K562 (cell line): ENCODE data around the gene SERTAD1. TPM values are rescaled to one million over a fixed set of nuclear protein-coding genes. Genes with fewer than 3 reads are reported as not detected.

ENCODE experiments used
- BHLHE40 ChIP-seq: IDR thresholded peaks from 2 replicates; pipeline ENCODE4 v1.6.1; 2011; ENCODE audit warnings: low read length, improper control_type of control experiment
- ELF2 ChIP-seq: fragments of 250-450 bp; sonication (Bioruptor Pico); IDR thresholded peaks from 2 replicates; pipeline ENCODE4 v1.5.0; 2021; ENCODE audit warnings: mild to moderate bottlenecking
- GABPB1 ChIP-seq: sonication (generic); formaldehyde crosslinking; IDR thresholded peaks from 2 replicates; pipeline ENCODE4 v1.8.0; 2022; ENCODE audit warnings: mild to moderate bottlenecking, missing genetic modification reagents
- GATAD2B ChIP-seq: fragments of 450-650 bp; IDR thresholded peaks from 2 replicates; pipeline ENCODE4 v1.6.1; 2017; ENCODE audit warnings: mild to moderate bottlenecking, borderline replicate concordance
- POLR2AphosphoS5 ChIP-seq: IDR thresholded peaks from 2 replicates; pipeline ENCODE4 v1.6.1; 2011; ENCODE audit warnings: mild to moderate bottlenecking, low read depth, low read length, moderate library complexity; ENCODE audit not compliant: control insufficient read depth, insufficient read depth
- POLR2G ChIP-seq: fragments of 200-400 bp; formaldehyde crosslinking; IDR thresholded peaks from 2 replicates; pipeline ENCODE4 v1.6.1; 2017; ENCODE audit warnings: low read depth, mild to moderate bottlenecking, antibody characterized with exemption, low read length, moderate library complexity
- RBM15 ChIP-seq: fragments of 200-400 bp; formaldehyde crosslinking; IDR thresholded peaks from 2 replicates; pipeline ENCODE4 v1.6.1; 2018; ENCODE audit warnings: mild to moderate bottlenecking, low read length, moderate library complexity; ENCODE audit not compliant: insufficient read depth
- SMAD2 ChIP-seq: fragments of 150-350 bp; IDR thresholded peaks from 2 replicates; pipeline ENCODE4 v1.6.1; 2014; ENCODE audit warnings: low read depth, mild to moderate bottlenecking, low read length
- SMAD3 ChIP-seq: fragments of 450-650 bp; formaldehyde crosslinking; conservative IDR thresholded peaks from 2 replicates; pipeline ENCODE4 v1.4.0; 2020; ENCODE audit warnings: mild to moderate bottlenecking
- SMARCA4 ChIP-seq: fragments of 450-650 bp; IDR thresholded peaks from 2 replicates; pipeline ENCODE4 v1.6.1; 2016
- TBL1XR1 ChIP-seq, 2 experiments: IDR thresholded peaks; 2 replicates each; pipeline ENCODE4 v1.6.1; 2012; ENCODE audit warnings: improper control_type of control experiment in 2 of 2, low read length in 2 of 2, mild to moderate bottlenecking in 1 of 2
- XRCC5 ChIP-seq: fragments of 200-400 bp; formaldehyde crosslinking; IDR thresholded peaks from 2 replicates; pipeline ENCODE4 v1.6.1; 2017; ENCODE audit warnings: low read depth, mild to moderate bottlenecking, low read length
- ZKSCAN3 ChIP-seq: fragments of 250-450 bp; sonication (Bioruptor Pico); IDR thresholded peaks from 2 replicates; pipeline ENCODE4 v1.4.0; 2020
- ZNF224 ChIP-seq: sonication (generic); formaldehyde crosslinking; IDR thresholded peaks from 2 replicates; pipeline ENCODE4 v1.8.0; 2022; ENCODE audit warnings: mild to moderate bottlenecking, missing genetic modification reagents
- ZNF766 ChIP-seq: fragments of 200-800 bp; sonication (Bioruptor generic); conservative IDR thresholded peaks from 2 replicates; pipeline ENCODE4 v1.6.1; 2016; ENCODE audit warnings: missing genetic modification characterization, missing compliant biosample characterization
- polyA plus RNA-seq, 8 experiments: library from polyadenylated mRNA; depleted of rRNA in 4 of 8; stranded (reverse) in 5 of 8; unstranded in 3 of 8; fragments of >200 nt; fragmentation: Nextera tagmentation in 2 of 8; fragmentation: Illumina TruSeq in 1 of 8; extraction: Ambion mirVana in 2 of 8; extraction: Trizol in 1 of 8; gene quantifications; 2 replicates each; pipeline versions ENCODE4 v1.2.1 to v1.2.3, GENCODE V29; 2011 to 2014; ENCODE audit warnings: inconsistent platforms in 1 of 8, missing spikeins in 1 of 8
- total RNA-seq, 7 experiments: library from RNA; depleted of rRNA in 6 of 7; stranded (reverse); fragments of >200 nt in 6 of 7; fragmentation: Illumina TruSeq in 2 of 7; extraction: Trizol in 2 of 7; gene quantifications; 2 replicates each; pipeline versions ENCODE4 v1.2.1 to v1.2.3, GENCODE V29; 2011 to 2021; ENCODE audit warnings: low replicate concordance in 1 of 7
- TF ChIP-seq, protein P1 (sequence below): fragments of 250-450 bp; sonication (Bioruptor Pico); IDR thresholded peaks from 2 replicates; pipeline ENCODE4 v1.4.0; 2020
- TF ChIP-seq, protein P2 (sequence below): fragments of 250-450 bp; sonication (Bioruptor Pico); IDR thresholded peaks from 2 replicates; pipeline ENCODE4 v1.8.0; 2021; ENCODE audit warnings: mild to moderate bottlenecking, moderate library complexity
- TF ChIP-seq, protein P3 (sequence below): fragments of 450-650 bp; IDR thresholded peaks from 2 replicates; pipeline ENCODE4 v1.6.1; 2016; ENCODE audit warnings: mild to moderate bottlenecking

SERTAD1 gene
- total and polyA plus RNA-seq, 9 of the 15 experiments (the other 6 are each of a cell fraction or from before 2014, with no cell fraction given) = 0.15 to 8.7 (median 4.9) TPM

DNA sequence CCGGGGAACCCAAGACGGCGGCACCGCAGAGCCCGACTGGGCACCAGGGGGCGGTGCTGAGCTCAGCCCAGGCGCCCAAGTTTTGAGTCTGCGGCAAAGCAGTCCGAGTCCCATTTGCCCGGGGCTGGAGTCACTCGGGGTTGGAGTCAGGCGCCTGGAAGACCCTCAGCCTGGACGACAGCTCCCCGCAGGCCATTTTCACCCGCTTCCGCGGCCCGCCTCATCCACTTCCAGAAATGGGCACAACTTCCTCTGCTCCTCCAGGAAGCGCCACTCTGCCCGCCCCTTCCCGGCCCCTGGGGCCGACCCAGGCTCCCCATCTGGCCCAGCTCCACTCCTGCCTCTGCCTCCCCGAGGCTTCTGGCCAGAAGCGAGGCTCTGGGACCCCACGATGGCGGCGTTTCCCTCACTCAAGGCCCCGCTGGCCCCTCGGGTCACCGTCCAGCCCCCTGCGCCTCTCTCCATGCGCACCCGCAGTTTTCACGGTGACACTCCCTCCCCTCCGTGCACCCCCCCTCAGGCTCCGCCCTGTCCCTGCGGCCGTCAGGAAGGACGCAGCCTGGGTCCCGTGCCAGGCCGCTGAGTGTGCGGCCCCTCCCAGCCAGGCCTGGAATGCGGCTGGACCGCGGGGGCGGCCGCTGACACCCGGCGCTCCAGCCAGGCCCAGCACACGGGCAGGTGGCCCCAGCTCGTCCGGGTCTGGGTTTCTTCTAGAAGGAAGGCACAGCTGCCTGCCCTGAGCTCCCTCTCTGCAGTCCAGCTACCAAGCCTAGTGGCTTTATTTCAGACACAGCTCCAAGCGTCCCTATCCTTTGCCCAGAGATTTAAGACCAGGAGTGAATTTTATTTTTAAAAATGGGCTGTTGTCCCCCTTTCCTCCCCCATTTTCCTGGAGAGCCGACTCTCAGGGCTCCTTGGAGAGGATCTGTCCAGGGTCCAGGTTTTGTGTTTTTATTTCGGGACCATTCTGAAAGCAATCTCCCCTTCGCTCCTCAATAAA, 4.7 kb downstream of the SERTAD1 start (continued):
- no peak; the same call in 1 of the 2 replicates for TF ChIP-seq GATAD2B
- no peak for TF ChIP-seq ZNF766 (CRISPR knock-in tag)
- TF ChIP-seq SMAD2 = no peak
- TF ChIP-seq ZNF224 = no peak
- TF ChIP-seq SMAD3 (CRISPR knock-in tag) = no peak; the same call in 1 of the 2 replicates
- TF ChIP-seq, protein P1, sequence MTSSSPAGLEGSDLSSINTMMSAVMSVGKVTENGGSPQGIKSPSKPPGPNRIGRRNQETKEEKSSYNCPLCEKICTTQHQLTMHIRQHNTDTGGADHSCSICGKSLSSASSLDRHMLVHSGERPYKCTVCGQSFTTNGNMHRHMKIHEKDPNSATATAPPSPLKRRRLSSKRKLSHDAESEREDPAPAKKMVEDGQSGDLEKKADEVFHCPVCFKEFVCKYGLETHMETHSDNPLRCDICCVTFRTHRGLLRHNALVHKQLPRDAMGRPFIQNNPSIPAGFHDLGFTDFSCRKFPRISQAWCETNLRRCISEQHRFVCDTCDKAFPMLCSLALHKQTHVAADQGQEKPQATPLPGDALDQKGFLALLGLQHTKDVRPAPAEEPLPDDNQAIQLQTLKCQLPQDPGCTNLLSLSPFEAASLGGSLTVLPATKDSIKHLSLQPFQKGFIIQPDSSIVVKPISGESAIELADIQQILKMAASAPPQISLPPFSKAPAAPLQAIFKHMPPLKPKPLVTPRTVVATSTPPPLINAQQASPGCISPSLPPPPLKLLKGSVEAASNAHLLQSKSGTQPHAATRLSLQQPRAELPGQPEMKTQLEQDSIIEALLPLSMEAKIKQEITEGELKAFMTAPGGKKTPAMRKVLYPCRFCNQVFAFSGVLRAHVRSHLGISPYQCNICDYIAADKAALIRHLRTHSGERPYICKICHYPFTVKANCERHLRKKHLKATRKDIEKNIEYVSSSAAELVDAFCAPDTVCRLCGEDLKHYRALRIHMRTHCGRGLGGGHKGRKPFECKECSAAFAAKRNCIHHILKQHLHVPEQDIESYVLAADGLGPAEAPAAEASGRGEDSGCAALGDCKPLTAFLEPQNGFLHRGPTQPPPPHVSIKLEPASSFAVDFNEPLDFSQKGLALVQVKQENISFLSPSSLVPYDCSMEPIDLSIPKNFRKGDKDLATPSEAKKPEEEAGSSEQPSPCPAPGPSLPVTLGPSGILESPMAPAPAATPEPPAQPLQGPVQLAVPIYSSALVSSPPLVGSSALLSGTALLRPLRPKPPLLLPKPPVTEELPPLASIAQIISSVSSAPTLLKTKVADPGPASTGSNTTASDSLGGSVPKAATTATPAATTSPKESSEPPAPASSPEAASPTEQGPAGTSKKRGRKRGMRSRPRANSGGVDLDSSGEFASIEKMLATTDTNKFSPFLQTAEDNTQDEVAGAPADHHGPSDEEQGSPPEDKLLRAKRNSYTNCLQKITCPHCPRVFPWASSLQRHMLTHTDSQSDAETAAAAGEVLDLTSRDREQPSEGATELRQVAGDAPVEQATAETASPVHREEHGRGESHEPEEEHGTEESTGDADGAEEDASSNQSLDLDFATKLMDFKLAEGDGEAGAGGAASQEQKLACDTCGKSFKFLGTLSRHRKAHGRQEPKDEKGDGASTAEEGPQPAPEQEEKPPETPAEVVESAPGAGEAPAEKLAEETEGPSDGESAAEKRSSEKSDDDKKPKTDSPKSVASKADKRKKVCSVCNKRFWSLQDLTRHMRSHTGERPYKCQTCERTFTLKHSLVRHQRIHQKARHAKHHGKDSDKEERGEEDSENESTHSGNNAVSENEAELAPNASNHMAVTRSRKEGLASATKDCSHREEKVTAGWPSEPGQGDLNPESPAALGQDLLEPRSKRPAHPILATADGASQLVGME (CRISPR knock-in tag) = peak; percentile 43; the same call in 1 of the 2 replicates
- no peak for TF ChIP-seq ZKSCAN3 (CRISPR knock-in tag)
- peak; percentile 94 for TF ChIP-seq POLR2G
- TF ChIP-seq SMARCA4 = no peak
- TF ChIP-seq, protein P2, sequence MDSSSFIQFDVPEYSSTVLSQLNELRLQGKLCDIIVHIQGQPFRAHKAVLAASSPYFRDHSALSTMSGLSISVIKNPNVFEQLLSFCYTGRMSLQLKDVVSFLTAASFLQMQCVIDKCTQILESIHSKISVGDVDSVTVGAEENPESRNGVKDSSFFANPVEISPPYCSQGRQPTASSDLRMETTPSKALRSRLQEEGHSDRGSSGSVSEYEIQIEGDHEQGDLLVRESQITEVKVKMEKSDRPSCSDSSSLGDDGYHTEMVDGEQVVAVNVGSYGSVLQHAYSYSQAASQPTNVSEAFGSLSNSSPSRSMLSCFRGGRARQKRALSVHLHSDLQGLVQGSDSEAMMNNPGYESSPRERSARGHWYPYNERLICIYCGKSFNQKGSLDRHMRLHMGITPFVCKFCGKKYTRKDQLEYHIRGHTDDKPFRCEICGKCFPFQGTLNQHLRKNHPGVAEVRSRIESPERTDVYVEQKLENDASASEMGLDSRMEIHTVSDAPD (CRISPR knock-in tag) = no peak
- TF ChIP-seq, protein P3, sequence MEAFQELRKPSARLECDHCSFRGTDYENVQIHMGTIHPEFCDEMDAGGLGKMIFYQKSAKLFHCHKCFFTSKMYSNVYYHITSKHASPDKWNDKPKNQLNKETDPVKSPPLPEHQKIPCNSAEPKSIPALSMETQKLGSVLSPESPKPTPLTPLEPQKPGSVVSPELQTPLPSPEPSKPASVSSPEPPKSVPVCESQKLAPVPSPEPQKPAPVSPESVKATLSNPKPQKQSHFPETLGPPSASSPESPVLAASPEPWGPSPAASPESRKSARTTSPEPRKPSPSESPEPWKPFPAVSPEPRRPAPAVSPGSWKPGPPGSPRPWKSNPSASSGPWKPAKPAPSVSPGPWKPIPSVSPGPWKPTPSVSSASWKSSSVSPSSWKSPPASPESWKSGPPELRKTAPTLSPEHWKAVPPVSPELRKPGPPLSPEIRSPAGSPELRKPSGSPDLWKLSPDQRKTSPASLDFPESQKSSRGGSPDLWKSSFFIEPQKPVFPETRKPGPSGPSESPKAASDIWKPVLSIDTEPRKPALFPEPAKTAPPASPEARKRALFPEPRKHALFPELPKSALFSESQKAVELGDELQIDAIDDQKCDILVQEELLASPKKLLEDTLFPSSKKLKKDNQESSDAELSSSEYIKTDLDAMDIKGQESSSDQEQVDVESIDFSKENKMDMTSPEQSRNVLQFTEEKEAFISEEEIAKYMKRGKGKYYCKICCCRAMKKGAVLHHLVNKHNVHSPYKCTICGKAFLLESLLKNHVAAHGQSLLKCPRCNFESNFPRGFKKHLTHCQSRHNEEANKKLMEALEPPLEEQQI = no peak
- peak; percentile 100 for TF ChIP-seq BHLHE40
- TF ChIP-seq TBL1XR1 (IDR thresholded peaks at IDR 0.05; ENCODE audit: low read length in 2 of 2) = peak; percentile 7 to 55; a peak in 1 of 4 replicates
- peak; percentile 80 for TF ChIP-seq XRCC5
- TF ChIP-seq RBM15 = no peak
- TF ChIP-seq ELF2 (CRISPR knock-in tag) = peak; percentile 4; the same call in 1 of the 2 replicates
- peak; percentile 77 for TF ChIP-seq GABPB1
- peak; percentile 64 for TF ChIP-seq POLR2AphosphoS5
